ENCODE data around the gene TUBGCP5.

DNA sequence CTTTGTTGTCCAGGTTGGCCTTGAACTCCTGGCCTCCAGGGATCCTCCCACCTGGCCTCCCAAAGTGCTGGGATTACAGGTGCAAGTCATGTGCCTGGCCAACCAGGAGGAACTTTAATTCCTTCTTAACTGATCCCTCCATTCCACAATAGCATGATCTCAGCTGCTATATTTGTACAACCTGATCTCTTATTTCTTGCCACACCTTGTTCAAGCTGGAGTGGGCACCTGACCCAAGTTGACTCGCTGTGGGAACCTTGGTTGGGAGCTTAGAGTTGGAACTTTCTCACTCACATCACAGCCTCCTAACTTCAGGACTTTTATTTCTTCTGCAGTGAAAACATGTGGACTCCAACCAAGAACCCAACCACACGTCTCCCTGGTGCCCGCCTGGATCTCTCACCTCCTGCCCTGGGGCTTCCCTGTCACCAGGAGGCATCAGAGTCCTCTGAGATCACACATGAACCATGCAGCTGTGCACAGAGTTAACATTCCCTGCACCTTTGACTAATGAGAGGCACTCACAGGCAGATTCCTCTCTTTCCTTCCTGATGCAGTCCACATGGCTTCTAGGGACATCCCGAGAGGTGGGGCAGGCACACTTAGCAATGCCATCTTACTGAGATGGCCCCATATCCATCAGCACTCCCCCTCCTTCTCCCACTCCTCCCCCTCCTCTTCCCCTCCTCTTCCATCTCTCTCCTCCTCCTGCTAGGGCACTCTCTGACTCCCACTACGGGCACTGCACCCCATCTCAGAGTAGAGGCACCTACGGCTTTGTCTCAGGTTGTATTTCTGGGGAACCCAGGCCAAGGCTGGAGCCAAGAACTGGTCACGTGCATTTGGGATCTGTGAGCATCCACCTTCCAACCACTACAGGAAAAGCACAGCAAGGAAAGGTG lies 49.5 kb downstream of the TUBGCP5 start:
- no peak for TF ChIP-seq EZH2 (IDR thresholded peaks at IDR 0.05; ENCODE audit: borderline replicate concordance, low read depth, low read length, severe bottlenecking)
- TF ChIP-seq POLR2A (IDR thresholded peaks at IDR 0.05; ENCODE audit: low read depth, low read length) = no peak
- TF ChIP-seq, protein P1, sequence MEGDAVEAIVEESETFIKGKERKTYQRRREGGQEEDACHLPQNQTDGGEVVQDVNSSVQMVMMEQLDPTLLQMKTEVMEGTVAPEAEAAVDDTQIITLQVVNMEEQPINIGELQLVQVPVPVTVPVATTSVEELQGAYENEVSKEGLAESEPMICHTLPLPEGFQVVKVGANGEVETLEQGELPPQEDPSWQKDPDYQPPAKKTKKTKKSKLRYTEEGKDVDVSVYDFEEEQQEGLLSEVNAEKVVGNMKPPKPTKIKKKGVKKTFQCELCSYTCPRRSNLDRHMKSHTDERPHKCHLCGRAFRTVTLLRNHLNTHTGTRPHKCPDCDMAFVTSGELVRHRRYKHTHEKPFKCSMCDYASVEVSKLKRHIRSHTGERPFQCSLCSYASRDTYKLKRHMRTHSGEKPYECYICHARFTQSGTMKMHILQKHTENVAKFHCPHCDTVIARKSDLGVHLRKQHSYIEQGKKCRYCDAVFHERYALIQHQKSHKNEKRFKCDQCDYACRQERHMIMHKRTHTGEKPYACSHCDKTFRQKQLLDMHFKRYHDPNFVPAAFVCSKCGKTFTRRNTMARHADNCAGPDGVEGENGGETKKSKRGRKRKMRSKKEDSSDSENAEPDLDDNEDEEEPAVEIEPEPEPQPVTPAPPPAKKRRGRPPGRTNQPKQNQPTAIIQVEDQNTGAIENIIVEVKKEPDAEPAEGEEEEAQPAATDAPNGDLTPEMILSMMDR (IDR thresholded peaks at IDR 0.05; ENCODE audit: extremely low read depth in 1 of 2, insufficient read depth in 1 of 2, low read depth in 1 of 2, low read length in 2 of 2) = no peak
- TF ChIP-seq GATA2 (IDR thresholded peaks at IDR 0.05; ENCODE audit: insufficient read depth, insufficient read length, low read depth, low read length) = no peak
- no peak for TF ChIP-seq POLR2AphosphoS5 (IDR thresholded peaks at IDR 0.05; ENCODE audit: insufficient read depth, low read depth, low read length)
- TF ChIP-seq, protein P2, sequence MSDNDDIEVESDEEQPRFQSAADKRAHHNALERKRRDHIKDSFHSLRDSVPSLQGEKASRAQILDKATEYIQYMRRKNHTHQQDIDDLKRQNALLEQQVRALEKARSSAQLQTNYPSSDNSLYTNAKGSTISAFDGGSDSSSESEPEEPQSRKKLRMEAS (IDR thresholded peaks at IDR 0.05; ENCODE audit: insufficient read depth, insufficient read length) = no peak
- TF ChIP-seq JUN (IDR thresholded peaks at IDR 0.05; ENCODE audit: borderline replicate concordance, insufficient read depth, insufficient read length, low read depth) = no peak
- no peak for TF ChIP-seq MYC (IDR thresholded peaks at IDR 0.05; ENCODE audit: low read depth, low read length)
